ENCODE results near the gene SYCN. TPM values are rescaled to one million over a fixed set of nuclear protein-coding genes. Genes with fewer than 3 reads are reported as not detected.

Gene SYCN
- total RNA-seq, 4 donors from 2014 or later = not detected

- WGBS, 2 donors = 86 to 89% methylated on average over 11 to 12 of the region's 12 CpGs
- intact Hi-C loops (cut with DNase I; ENCODE audit: low total_unique reads) = no loop called here
- H3K4me3 ChIP-seq (ENCODE audit: low read depth, poor library complexity, severe bottlenecking) = no peak overlapping the region
- DNase-seq (ENCODE audit: low spot score in 2 of 2) = no peak
- TF ChIP-seq POLR2A (IDR thresholded peaks at IDR 0.05) = no peak
- TF ChIP-seq, protein P1, sequence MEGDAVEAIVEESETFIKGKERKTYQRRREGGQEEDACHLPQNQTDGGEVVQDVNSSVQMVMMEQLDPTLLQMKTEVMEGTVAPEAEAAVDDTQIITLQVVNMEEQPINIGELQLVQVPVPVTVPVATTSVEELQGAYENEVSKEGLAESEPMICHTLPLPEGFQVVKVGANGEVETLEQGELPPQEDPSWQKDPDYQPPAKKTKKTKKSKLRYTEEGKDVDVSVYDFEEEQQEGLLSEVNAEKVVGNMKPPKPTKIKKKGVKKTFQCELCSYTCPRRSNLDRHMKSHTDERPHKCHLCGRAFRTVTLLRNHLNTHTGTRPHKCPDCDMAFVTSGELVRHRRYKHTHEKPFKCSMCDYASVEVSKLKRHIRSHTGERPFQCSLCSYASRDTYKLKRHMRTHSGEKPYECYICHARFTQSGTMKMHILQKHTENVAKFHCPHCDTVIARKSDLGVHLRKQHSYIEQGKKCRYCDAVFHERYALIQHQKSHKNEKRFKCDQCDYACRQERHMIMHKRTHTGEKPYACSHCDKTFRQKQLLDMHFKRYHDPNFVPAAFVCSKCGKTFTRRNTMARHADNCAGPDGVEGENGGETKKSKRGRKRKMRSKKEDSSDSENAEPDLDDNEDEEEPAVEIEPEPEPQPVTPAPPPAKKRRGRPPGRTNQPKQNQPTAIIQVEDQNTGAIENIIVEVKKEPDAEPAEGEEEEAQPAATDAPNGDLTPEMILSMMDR (IDR thresholded peaks at IDR 0.05) = no peak
Measured at GRCh38 chr19:39158646-39159260, 45.3 kb downstream of the SYCN start.

DNA sequence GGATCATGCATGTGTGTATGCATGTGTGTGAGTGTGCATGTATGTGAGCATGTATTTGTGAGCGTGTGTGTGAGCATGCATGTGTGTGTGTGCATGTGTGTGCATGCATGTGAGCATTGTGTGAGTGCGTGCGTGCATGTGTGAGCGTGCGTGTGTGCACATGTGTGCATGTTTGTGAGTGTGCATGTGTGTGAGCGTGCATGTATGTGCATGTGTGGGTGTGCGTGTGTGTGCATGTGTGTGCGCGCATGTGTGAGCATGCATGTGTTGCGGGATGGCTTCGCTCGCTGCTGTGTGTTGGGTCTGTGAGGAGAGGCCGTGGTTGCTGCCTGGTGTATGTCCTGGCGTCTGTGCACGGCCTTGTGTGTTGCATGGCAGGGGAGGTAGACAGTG lies 46.1 kb downstream of the SYCN start:
- intact Hi-C loops (cut with DNase I; ENCODE audit: low total_unique reads) = no loop called here
- no peak for DNase-seq (ENCODE audit: low spot score in 2 of 2)
- TF ChIP-seq, protein P1 (IDR thresholded peaks at IDR 0.05) = no peak
- TF ChIP-seq POLR2A (IDR thresholded peaks at IDR 0.05) = no peak
- 92 to 94% methylated on average over 15 of the region's 15 CpGs for WGBS, 2 donors
- H3K4me3 ChIP-seq (ENCODE audit: low read depth, poor library complexity, severe bottlenecking) = no peak overlapping the region

DNA sequence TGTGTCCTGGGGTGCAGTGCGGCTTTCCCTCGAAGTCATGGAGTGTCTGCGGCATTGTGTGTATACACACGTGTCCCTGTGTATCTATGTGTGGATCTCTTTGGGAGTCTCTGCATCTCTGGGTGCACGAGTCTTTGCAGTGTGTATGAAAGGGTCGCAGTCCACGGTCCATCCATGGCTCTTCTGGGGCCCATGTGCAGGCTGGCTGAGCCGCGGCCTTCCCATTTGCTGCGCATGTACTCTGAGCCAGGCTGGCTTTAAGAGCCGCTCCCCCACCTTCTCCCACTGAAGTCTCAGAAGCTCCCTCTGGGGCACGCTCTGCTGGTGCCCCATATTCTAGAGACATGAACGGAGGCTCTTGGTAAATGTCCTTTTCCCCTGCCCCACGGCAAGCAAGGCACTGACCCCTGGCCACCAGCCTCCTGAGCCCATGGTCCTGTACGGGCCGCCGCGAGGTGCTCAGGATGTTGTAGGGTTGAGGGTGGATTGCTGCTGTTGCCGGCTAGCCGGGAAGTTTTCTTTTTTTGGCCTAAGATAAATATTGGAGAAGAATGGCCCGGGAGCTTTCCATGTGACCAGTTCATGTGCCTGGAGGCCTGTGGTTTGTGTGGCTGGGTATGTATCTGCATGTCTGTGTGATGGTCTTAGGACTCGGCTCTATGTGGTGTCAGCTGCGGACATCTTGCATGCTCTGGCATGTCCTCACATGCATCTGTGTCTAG lies 46.6 kb downstream of the SYCN start:
- intact Hi-C loops (cut with DNase I; ENCODE audit: low total_unique reads) = no loop called here
- 70 to 76% methylated on average over 23 of the region's 23 CpGs for WGBS, 2 donors
- no peak overlapping the region for H3K4me3 ChIP-seq (ENCODE audit: low read depth, poor library complexity, severe bottlenecking)
- TF ChIP-seq, protein P1 (IDR thresholded peaks at IDR 0.05) = no peak
- no peak for TF ChIP-seq POLR2A (IDR thresholded peaks at IDR 0.05)
- no peak for DNase-seq (ENCODE audit: low spot score in 2 of 2)

DNA sequence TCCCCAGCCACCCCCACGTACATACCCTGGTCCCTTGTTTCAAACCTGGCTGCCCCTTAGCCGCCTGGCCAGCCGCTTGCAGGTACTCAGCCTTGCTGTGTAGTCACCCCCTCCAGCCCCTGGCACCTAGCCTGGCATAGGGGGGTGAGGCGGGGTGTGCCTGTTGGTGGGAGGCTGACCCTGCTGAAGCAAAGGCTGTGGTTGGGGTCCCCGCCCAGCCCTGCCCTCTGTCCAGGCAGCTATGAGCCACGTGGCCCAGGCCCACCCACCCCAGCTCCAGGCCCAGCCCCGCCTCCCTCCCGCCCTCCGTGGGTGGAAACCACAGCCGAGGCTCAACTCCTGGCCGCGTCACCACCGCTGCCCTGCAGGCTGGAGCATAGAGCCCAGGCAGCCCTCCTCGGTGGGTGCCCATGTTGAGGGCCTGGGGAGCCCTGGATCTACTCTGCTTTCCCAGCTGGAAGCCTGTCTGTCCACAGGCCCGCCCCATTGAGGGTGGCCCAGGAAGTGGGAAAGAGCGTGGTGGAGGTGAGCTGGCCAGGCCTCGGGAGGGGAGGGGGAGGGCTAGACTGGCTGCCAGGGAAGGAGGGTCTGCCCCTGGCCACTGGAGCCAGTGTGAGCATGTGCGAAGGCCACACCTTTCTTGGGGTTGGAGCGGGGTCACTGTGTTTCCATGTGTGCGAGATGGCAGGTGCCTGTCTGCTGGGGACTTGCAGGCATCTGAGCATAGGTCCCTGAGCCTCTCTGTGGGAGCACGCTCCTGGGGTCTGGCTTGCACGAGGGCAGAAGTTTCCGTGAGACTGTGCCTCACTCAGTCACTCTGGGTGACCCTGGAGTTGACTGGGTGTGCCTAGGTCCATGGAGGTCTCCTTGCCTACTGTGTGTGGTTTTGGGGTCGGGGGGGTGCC lies 47.5 kb downstream of the SYCN start:
- no peak for TF ChIP-seq POLR2A (IDR thresholded peaks at IDR 0.05)
- no peak for DNase-seq (ENCODE audit: low spot score in 2 of 2)
- H3K4me3 ChIP-seq (ENCODE audit: low read depth, poor library complexity, severe bottlenecking) = no peak overlapping the region
- WGBS, 2 donors = 47 to 60% methylated on average over 9 to 21 of the region's 24 CpGs
- intact Hi-C loops (cut with DNase I; ENCODE audit: low total_unique reads) = no loop called here

GRCh38 chr19:39155741-39156140 lies 48.3 kb downstream of the SYCN start:
- DNase-seq (ENCODE audit: low spot score in 2 of 2) = no peak
- TF ChIP-seq, protein P1 (IDR thresholded peaks at IDR 0.05) = no peak
- no peak for TF ChIP-seq POLR2A (IDR thresholded peaks at IDR 0.05)
- intact Hi-C loops (cut with DNase I; ENCODE audit: low total_unique reads) = no loop called here
- no peak overlapping the region for H3K4me3 ChIP-seq (ENCODE audit: low read depth, poor library complexity, severe bottlenecking)
- WGBS, 2 donors = 57 to 69% methylated on average over 15 of the region's 15 CpGs

Data from lower leg skin (tissue), 4 donors.